Fibroblast of peridontal ligament (primary cell): ENCODE results near the gene SDC1.
"Not testable (repeated sequence)": the region's sequence is repeated elsewhere in the genome, so short reads cannot be mapped to it uniquely, and the experiment has no call there.

Experiments used
- DNase-seq: peaks from one replicate; pipeline ENCODE4 v3.0.0-alpha.2; 2010; ENCODE audit errors: extremely low read depth

The SDC1 gene, protein sequence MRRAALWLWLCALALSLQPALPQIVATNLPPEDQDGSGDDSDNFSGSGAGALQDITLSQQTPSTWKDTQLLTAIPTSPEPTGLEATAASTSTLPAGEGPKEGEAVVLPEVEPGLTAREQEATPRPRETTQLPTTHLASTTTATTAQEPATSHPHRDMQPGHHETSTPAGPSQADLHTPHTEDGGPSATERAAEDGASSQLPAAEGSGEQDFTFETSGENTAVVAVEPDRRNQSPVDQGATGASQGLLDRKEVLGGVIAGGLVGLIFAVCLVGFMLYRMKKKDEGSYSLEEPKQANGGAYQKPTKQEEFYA

DNA sequence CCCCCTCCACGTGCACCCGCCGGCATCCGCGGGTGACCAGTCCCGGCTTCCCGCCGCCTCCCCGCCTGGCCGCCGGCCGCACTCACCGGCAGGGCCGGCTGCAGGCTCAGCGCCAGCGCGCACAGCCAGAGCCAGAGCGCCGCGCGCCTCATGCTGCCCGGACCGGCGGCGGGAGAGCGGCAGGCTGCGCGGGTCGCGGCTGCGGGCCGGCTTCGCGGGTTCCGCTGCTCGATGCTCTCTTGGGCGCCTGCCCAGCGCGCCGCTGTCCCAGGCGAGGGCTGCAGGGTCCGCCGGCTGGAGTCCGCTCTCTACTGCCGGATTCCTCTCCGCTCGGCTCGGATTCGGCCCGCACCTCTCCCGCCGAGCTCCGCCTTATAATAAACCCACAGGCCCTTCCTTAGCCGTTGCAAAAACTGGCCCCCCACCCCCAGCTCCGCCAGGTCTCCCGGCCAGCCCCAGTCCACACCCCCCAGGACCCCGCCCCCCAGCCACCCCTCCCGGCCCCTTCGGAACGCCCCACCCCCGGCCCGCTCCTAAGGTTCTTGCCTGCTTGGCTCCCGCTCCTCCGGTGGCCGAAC is at the start of gene SDC1:
Gene SDC1 (minus strand): TSS at position 415 of the 578 bp plus-strand sequence. CDS start 263 bp downstream, at position 152.
- DNase-seq = peak; percentile 29

DNA sequence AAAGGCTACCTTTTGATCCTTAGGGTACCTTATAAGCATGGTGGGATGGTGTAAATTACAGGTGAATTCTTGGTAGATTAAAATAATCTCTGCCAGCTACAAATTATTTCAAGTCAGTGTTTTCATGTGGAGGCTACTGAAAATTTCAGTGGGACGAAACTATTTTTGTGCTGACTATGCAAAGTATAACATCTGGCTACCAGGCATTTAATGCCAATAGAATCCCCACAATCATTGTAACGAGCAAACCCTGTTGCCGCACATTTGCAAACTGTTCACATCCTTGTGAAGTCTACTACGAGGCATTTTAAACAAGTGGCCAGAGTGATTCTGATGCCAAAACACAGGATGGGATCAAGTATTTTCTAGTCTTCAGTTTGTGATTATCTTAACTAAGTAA is 48.1 kb upstream of the SDC1 start:
- no peak for DNase-seq

DNA sequence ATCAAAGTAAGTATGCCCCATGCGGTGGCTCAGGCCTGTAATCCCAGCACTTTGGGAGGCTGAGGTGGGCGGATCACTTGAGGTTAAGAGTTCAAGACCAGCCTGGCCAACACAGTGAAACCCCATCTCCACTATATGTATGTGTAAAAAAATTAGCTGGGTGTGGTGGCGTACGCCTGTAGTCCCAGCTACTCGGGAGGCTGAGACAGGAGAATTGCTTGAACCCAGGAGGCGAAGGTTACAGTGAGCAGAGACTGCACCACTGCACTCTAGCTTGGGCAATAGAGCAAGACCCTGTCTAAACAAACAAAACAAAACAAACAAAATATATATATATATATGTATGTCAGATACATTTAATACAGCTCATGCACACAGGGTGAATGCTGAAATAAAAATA is 43.4 kb upstream of the SDC1 start:
- not testable (repeated sequence) for DNase-seq

DNA sequence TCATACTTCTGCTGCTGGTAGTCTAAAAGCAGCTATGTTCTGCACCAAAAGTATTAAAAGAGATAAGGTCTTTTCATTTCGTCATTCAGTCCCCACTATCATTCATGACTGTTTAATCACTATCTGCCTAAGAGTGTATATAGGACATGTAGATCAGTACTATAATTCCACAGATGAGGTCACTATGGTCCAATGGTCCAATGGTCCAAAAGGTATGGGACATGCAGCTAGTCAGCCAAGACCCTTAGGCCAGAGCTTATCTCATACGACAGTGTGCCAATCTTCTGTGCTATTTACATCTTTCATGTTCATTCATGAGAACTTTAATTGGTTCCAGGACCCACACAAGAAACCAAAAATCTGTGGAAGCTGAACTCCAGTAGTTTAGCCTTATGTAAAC is 42.6 kb upstream of the SDC1 start:
- DNase-seq = no peak

DNA sequence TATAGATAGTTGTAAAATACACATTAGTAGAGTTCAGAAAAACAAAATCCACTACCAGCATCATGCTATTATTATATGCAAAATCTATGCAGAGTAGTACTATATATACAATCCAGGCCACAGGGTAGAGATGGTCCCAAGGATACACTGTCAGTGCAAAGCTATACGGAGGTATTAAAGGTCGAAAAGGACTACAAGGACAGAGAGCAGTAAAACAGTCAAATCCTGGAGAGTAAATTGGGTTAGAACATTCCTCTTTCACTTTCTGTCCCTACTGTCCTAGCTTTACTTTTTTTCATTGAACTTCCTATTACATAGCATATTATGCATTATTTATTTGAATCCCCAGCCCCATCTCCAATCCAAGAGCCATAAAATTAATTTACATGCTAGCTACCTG is 39.7 kb upstream of the SDC1 start:
- DNase-seq = no peak

DNA sequence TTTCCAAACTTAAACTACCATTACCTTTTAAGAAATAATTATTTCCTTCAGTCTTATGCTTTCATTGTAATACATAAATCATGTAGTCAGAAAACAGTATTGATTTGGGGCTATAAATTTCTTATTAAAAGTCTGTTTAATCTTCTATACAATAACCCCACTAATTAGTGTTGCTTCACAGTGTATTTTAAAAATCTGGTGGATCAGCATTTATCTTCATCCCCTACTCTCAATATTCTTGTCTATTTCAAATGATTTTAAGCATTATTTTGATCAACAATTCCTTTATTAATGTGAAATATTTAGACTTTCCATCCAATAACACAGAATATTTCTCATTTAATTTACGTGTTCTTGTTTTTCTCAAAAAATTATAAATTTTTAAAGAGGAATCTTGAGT is 32.5 kb upstream of the SDC1 start:
- no peak for DNase-seq

DNA sequence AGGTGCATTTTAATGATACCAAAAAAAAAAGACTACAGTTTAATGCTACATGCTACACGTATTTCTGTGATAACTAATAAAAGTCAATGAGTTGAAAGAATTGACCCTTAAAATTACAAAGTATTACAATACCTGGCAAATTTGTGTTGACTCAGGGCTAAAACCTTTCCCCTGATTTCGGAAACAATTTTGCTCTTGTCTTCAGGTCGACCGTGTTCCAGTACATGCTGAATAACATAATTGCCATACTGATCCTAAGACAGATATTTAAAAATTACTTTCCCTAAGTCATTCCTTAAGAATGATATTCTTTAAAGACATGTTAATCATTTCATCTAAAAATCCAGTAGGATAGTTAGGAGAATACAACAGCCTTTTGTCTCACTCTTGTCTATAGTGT is 29.8 kb upstream of the SDC1 start:
- DNase-seq = no peak

DNA sequence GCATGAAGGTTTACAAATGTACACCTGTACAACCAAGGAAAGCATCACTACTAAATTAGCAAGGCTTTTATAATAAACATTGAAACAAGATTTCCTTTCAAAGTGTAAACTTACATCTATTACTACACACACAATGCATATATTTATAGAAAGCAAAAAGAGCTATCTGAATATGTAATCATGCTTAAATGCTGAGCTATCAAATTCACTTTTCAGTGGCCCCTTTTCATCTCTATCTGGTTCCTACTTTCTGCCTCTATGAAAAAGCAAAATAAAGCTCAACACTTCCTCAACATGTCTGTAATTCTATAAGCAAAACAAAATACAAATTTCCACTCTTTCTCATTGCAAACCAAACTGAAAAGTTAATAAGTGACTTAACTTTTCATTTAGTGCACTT is 25.5 kb upstream of the SDC1 start:
- DNase-seq = no peak

DNA sequence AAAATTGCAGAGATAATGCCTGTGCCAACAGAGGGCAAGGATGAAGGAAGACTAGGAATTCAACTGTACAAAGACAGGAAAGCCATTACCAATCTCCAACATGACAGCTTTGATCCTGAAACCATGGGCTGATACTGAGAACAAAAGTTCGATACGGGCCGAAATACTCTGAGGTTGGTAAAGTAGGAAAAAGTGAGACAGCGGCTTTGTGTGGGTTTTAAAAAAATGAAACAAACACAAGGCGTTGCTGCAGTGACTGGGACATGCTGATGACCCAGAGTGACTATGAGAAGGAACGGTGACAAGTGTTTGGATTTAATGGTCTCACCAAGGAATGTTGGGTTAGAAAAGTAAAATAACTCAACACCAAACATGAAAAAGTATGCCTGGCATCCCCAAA is 24.2 kb upstream of the SDC1 start:
- DNase-seq = no peak

DNA sequence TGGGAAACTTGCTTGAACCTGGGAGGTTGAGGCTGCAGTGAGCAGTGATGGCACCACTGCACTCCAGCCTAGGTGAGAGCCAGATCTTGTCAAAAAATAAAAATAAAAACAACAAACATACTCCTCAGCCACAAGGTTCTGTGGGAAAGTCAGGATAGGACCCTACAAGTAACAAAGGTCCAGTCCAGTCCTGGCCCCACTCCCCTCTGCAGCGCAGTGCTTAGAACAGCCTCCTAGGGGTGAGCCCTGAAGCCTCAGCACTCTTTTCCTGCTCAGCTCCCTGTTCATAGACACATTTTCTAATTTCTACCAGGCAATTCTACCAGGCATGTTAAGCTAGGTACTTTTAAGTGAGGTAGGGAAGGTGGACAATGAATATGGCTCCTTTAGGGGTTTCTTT is 22.2 kb upstream of the SDC1 start:
- DNase-seq = no peak

DNA sequence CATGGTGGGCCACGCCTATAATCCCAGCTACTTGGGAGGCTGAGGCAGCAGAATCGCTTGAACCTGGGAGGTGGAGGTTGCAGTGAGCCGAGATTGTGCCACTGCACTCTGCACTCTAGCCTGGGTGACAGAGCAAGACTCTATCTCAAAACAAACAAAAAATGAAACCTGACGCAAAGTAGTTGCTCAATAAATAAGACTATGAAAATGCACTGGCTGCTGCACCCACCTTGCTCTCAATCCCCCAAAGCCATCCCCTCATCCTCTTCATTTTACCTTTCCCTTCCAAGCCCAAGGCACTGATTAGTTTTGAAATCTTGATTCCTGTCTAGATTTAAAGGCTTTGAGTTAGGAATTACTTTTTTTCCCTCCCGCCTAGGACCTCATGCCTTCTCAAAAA is 18.7 kb upstream of the SDC1 start:
- DNase-seq = not testable (repeated sequence)

DNA sequence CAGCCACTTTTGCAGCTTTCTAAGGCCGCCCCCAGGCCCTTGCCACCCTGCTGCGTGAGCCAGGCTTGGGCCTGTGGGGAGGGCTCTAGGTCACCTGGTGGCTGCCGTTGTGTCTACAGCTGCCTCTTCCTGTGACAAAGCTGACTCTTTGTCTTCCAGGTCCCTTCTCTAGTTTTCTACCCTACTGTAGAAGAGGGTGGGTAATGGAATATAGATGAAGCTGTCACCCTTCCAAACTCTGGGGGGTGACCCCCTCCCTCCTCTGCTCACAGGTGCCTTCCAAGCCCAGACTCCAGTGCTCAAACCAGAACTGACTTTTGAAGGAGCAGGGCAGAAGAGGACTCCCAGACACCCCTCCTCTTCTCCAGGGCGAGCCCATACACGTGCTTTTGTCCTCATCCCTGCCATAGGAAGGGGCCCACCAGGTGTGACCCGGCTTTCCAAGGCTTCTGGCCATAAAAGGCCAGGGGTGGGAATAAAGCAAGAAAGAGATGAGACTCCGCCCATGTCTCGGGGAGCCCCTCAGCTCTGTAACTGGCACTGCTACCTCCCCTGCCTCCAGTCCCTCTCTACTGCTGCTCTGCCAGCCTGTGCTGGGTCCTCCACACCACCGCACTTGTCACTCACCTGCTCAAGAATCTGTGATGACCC is 17.9 kb upstream of the SDC1 start:
- no peak for DNase-seq

DNA sequence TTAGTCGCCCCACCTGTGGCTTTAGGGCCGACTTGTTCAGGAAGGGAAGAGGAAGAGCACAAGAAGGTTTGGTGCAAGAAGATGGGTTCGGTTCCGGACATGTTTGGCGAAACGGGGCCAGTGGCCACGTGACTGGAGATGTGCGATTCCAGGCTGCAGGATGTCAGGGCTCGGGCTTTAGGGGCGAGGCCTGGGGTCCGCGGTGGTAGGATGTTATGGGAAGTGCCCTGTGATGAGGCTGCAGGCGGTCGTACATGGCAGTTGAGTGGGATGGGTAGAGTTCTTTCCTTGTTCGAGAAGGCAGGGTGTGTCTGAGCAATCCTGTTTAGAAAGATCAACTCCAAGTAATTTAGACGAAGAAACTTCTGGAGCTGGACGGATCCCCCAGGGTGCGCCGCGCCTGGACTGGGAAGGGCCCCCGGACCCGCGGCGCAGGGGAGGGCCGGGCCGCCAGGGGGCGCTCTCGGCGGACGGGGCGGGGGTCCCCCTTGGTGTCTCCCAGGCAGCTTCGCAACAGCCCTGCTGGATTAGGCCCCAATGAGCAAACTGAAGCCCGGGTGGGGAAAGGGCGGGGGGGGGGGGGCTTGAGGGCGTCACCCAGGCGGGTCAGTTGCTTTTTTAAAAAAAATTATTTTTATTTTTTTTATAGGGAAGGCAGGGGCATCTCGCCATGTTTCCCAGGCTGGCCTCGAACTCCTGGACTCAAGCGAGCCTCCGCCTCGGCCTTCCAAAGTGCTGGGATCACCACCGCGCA is 17.2 kb upstream of the SDC1 start:
- DNase-seq = no peak

DNA sequence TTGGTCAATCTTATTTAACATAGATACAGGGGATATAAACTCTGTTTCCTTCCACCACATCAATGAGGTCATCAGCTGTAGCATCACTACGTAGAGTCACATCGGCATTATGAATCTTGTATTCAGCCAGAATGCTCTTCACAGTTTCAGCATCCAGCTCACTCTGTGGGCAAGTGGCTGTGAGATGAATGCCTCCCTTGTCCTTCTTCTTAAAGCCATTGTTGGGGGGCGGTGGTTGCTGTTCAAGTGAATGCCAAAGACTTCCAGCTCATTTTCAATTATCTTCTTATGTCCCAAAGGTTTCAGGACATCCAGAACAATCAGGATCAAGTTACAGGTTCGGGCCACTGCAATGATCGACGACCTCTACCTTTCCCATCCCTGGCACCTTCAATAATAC is 15.4 kb upstream of the SDC1 start:
- DNase-seq = not testable (repeated sequence)

DNA sequence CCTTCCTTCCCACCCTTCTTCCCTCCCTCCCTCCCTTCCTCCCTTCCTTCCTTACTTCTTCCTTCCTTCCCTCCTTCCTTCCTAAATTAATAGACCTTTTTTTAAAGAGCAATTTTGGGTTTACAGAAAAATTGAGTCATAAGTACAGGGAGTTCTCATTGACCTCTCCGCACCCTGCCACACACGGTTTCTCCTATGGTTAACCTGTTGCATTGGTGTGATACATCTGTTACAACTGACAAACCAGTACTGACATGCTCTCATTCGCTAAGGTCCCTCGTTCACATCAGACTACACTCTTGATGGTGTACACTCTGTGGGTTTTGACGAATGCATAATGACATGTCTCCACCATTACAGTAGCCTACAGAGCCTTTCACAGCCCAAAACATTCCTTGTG is 11.6 kb upstream of the SDC1 start:
- no peak for DNase-seq

DNA sequence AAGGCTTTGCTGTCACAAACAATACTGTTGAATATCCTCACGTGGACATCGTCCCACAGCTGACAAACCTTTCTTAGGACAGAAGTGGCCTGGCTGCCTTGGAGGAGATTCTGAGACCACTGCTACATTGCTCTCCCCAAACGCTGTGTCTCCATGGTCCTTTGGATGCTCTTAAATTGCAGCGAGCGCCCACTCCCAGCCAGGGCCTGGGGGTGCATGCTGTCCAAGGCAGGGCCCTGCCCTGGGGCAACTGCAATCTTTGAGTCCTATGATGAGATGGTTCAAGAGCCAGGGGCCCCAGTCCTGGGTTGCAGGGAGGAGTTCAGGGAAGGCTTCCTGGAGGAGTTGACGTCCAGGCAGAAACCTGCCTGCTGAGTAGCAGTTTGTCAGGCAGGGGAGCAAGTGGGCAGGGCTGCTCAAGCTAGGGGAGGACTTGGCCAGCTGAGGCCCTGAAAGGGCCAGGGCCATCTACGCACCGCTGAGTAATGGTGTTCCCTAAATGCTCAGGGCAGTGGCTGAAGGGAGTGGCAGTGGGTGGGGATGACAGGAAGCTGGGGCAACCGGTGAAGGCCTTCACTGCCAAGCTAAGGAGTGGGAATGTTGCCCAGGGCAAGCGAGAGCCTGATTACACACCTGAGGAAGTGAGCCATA is 10.8 kb upstream of the SDC1 start:
- no peak for DNase-seq

DNA sequence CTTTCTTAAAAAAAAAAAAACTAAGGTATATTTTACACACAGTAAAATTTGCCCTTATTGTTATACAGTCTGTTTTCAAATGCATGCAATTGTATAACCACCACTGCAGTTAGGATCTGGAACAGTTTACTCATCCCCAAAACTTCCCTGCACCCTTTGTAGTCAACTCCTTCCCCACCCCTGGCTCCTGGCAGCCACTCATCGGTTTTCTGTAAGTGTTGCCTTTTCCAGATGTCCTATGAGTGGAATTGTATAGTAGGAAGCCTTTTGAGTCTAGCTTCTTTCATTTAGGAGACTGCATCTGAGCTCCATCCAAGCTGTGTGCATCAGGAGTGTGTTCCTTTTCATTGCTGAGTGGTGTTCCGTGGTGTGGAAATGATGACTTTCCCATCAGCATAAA is 9.7 kb upstream of the SDC1 start:
- peak; percentile 55 for DNase-seq

DNA sequence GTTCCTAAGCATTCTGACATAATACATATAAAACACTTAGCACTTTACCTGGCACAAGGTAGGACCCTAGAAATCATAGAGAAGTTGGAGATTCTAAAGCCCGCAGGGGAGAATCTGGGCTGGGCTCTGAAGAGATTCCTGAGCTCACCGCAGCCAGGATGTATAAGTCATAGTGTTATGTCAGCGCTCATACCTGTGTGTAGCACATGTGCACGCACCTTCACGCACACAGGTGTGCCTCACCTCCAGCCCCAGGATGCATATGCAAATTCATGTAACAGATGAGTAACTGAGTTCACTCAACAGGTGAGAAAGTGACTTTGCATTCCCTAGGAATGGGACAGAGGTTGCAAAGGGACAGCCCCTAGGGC is 7.9 kb upstream of the SDC1 start:
- no peak for DNase-seq

DNA sequence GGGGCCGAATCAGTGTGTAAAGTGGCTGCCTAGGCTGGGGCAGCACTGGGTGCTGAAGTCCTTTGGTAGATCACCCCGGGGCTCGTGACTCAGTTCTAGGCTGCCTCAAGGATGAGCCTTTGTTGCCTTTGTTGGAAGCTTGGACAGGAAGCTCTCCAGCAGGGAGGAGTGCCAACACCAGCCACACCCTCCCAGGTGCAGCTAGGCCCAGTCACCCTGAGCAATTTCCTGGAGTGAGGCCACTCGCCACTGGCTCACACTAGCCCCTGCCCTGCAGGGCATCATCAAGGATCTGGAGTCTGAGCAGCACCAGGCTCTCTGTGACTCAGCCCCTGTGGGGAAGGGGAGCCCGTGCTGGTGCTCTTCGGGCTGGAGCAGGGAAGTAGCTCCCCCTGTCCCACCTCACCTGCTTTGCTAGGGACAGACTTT is 6.7 kb upstream of the SDC1 start:
- no peak for DNase-seq

DNA sequence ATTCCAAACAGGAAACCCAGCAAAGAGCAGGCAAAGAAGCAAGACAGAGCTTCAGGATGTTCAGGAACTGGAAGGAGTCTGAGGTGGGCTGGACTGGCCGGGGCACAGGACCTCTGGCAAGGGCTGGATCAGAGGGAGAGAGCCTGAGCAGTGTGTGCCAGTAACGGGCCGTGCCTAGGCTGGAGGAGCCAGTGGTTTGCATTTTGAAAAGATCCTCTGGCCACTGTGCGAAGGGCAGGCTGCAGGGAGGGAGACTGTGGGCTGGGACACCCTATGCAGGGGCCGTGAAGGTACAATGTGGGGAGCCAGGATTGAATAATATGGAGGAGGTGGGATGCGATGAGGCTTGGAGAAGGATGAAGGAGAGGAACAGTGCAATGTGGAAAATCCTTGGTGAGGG is 6.2 kb upstream of the SDC1 start:
- no peak for DNase-seq

DNA sequence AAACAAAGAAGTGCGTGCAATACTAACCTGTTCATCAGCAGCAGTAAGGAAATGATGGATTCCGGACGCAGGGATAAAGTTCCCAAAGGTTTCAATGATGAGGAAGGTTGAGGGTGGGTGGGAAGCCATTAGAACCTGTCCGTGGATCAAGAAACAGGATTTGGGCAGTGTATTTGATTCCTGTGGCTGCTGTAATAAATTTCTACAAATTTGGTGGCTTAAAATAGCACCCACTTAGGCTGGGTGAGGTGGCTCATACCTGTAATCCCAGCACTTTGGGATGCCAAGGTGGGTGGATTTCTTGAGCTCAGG is 5.1 kb upstream of the SDC1 start:
- no peak for DNase-seq
